ENCODE data around the gene ABCG8. TPM values are rescaled to one million over a fixed set of nuclear protein-coding genes. Genes with fewer than 3 reads are reported as not detected.

ABCG8 gene
- total and polyA plus RNA-seq, 11 donors: 0.07 TPM; not detected in 10

GRCh38 chr2:43818761-43819160 is 20.0 kb upstream of the ABCG8 start:
- intact Hi-C loops (cut with DNase I): no loop called here
- DNase-seq (no peak), ATAC-seq (peak in 3 of 4 donors; percentile 39 to 54 (median 47))
- Histone ChIP-seq H3K9me3 (no peaks in the 10 kb centered on the region), H3K27me3 (peaks cover 0 to 2% (median 0%) of the 10 kb centered on the region in 9 donors), H3K4me1 (peaks cover 0 to 10% (median 0%) of the 10 kb centered on the region in 12 donors), H3K36me3 (no peaks in the 10 kb centered on the region), H3K4me3 (no peak overlapping the region), H3K27ac (no peak overlapping the region)
- WGBS, 4 donors: 45 to 59% (median 46%) methylated on average over 5 of the region's 5 CpGs
- TF ChIP-seq CTCF (IDR thresholded peaks at IDR 0.05): no peak
- TF ChIP-seq POLR2A (IDR thresholded peaks at IDR 0.05): no peak

GRCh38 chr2:43819491-43820163 is 19.1 kb upstream of the ABCG8 start:
- Histone ChIP-seq H3K36me3 (no peaks in the 10 kb centered on the region), H3K27ac (no peak overlapping the region), H3K27me3 (peaks cover 0 to 4% (median 0%) of the 10 kb centered on the region in 9 donors), H3K4me3 (no peak overlapping the region), H3K4me1 (peaks cover 0 to 10% (median 0%) of the 10 kb centered on the region in 12 donors), H3K9me3 (no peaks in the 10 kb centered on the region)
- ATAC-seq (no peak), DNase-seq (no peak)
- no peak for TF ChIP-seq POLR2A (IDR thresholded peaks at IDR 0.05)
- TF ChIP-seq CTCF (IDR thresholded peaks at IDR 0.05): no peak
- intact Hi-C loops (cut with DNase I): no loop called here
- 84 to 88% (median 86%) methylated on average over 7 of the region's 7 CpGs for WGBS, 4 donors

- no peak for DNase-seq
- H3K4me3 ChIP-seq: no peak overlapping the region
- no peaks in the 10 kb centered on the region for H3K36me3 ChIP-seq
- intact Hi-C loops (cut with DNase I): no loop called here
- no peak for ATAC-seq
- no peak for TF ChIP-seq POLR2A (IDR thresholded peaks at IDR 0.05)
- TF ChIP-seq CTCF (IDR thresholded peaks at IDR 0.05): no peak
- H3K4me1 ChIP-seq: peaks cover 0 to 10% (median 0%) of the 10 kb centered on the region in 12 donors
- no peak overlapping the region for H3K27ac ChIP-seq
- H3K9me3 ChIP-seq: no peaks in the 10 kb centered on the region
- 70 to 79% (median 74%) methylated on average over 4 to 7 of the region's 7 CpGs for WGBS, 4 donors
- peaks cover 0 to 7% (median 0%) of the 10 kb centered on the region in 9 donors for H3K27me3 ChIP-seq
Measured at GRCh38 chr2:43822839-43823238, 15.9 kb upstream of the ABCG8 start.

GRCh38 chr2:43823751-43824150 is 15.0 kb upstream of the ABCG8 start:
- Histone ChIP-seq H3K36me3 (no peaks in the 10 kb centered on the region), H3K27me3 (peaks cover 0 to 7% (median 0%) of the 10 kb centered on the region in 9 donors), H3K4me1 (peaks cover 0 to 5% (median 0%) of the 10 kb centered on the region in 12 donors), H3K9me3 (no peaks in the 10 kb centered on the region), H3K4me3 (no peak overlapping the region), H3K27ac (no peak overlapping the region)
- TF ChIP-seq POLR2A (IDR thresholded peaks at IDR 0.05): no peak
- TF ChIP-seq CTCF (IDR thresholded peaks at IDR 0.05): no peak
- no peak for ATAC-seq
- intact Hi-C loops (cut with DNase I): no loop called here
- 86 to 91% (median 90%) methylated on average over 11 of the region's 11 CpGs for WGBS, 4 donors
- no peak for DNase-seq
